Measurements from ENCODE around the gene GRHL1. TPM values are rescaled to one million over a fixed set of nuclear protein-coding genes. Genes with fewer than 3 reads are reported as not detected.

The GRHL1 gene
- total and polyA plus RNA-seq, 2 of the 4 experiments (the other 2 are of a cell fraction), result 0.18 to 0.21 TPM

- Histone ChIP-seq H3K9ac (ENCODE audit: low read depth, low read length) (no peak overlapping the region), H3K14ac (replicated peaks; ENCODE audit: low read depth, low read length) (no peak overlapping the region), H2AK9ac (replicated peaks; ENCODE audit: low read depth, low read length, poor library complexity) (no peak overlapping the region), H2BK5ac (ENCODE audit: low read depth, low read length, poor library complexity, severe bottlenecking) (no peak overlapping the region), H2AK5ac (ENCODE audit: low read depth, low read length) (no peak overlapping the region), H3K4me3 (ENCODE audit: insufficient read depth, low read depth, low read length) (no peak overlapping the region), H3K36me3 (ENCODE audit: control insufficient read depth, insufficient read depth, low read length) (no peaks in the 10 kb centered on the region), H3K4me2 (ENCODE audit: low read depth, low read length) (no peak overlapping the region), H2AFZ (replicated peaks; ENCODE audit: low read length, poor library complexity) (no peak overlapping the region), H3K79me1 (ENCODE audit: low read depth in 1 of 2, low read length in 2 of 2) (no peaks in the 10 kb centered on the region), H3K27ac (ENCODE audit: insufficient read depth, low read length) (no peak overlapping the region), H3K9me1 (ENCODE audit: insufficient read depth, low read length) (peaks cover 8% of the 10 kb centered on the region), H3K4me1 (ENCODE audit: control insufficient read depth, insufficient read depth, low read length) (peaks cover 21% of the 10 kb centered on the region), H2BK20ac (ENCODE audit: low read depth, low read length) (no peak overlapping the region), H4K8ac (ENCODE audit: low read depth in 2 of 2, low read length in 2 of 2) (no peak overlapping the region), H3K18ac (ENCODE audit: low read depth, low read length) (no peak overlapping the region), H3K56ac (ENCODE audit: extremely low read depth, insufficient read depth, low read length) (no peak overlapping the region), H3K27me3 (ENCODE audit: control insufficient read depth, insufficient read depth, low read length) (no peaks in the 10 kb centered on the region; the same call in 1 of the 2 replicates), H4K20me1 (ENCODE audit: insufficient read depth, low read length) (no peaks in the 10 kb centered on the region), H3K4ac (ENCODE audit: low read depth, low read length) (no peak overlapping the region), H2BK15ac (ENCODE audit: low read depth, low read length) (no peak overlapping the region), H3K9me3 (ENCODE audit: control insufficient read depth, insufficient read depth, low read length) (peaks cover 5% of the 10 kb centered on the region), H4K5ac (ENCODE audit: low read depth, low read length) (no peak overlapping the region), H4K91ac (ENCODE audit: insufficient read depth, low read depth, low read length) (no peak overlapping the region), H2BK120ac (ENCODE audit: low read depth, low read length) (no peak overlapping the region), H3K23ac (ENCODE audit: low read depth, low read length) (no peak overlapping the region)
- in situ Hi-C loops (cut with MboI; ENCODE audit: low sequenced_read_pairs) (no loop called here), dilution Hi-C loops (cut with HindIII; ENCODE audit: low sequenced_read_pairs, unreplicated experiment) (no loop called here), intact Hi-C loops (cut with micrococcal nuclease) (no loop called here)
- TF ChIP-seq FOS (IDR thresholded peaks at IDR 0.05; ENCODE audit: low read depth, low read length), result no peak
- no peak for TF ChIP-seq ELK1 (IDR thresholded peaks at IDR 0.05; ENCODE audit: borderline replicate concordance, low read depth, low read length)
- TF ChIP-seq SMC3 (IDR thresholded peaks at IDR 0.05; ENCODE audit: low read depth, low read length), result no peak
- TF ChIP-seq BHLHE40 (IDR thresholded peaks at IDR 0.05; ENCODE audit: low read depth, low read length), result no peak
- TF ChIP-seq MXI1 (IDR thresholded peaks at IDR 0.05; ENCODE audit: borderline replicate concordance, low read depth, low read length), result no peak
- TF ChIP-seq CEBPB (IDR thresholded peaks at IDR 0.05; ENCODE audit: low read depth, low read length), result no peak
- TF ChIP-seq USF2 (IDR thresholded peaks at IDR 0.05; ENCODE audit: low read depth, low read length), result no peak
- no peak for TF ChIP-seq NFE2L2 (IDR thresholded peaks at IDR 0.05; ENCODE audit: low read depth, low read length)
- TF ChIP-seq CHD1 (IDR thresholded peaks at IDR 0.05; ENCODE audit: low read depth, low read length), result no peak
- no peak for TF ChIP-seq MAZ (IDR thresholded peaks at IDR 0.05; ENCODE audit: borderline replicate concordance, low read depth, low read length)
- no peak for TF ChIP-seq RCOR1 (IDR thresholded peaks at IDR 0.05; ENCODE audit: insufficient replicate concordance, low read length)
- no peak for TF ChIP-seq CTCF (conservative IDR thresholded peaks at IDR 0.05; ENCODE audit: low read depth, low read length)
- no peak for TF ChIP-seq POLR2A (IDR thresholded peaks at IDR 0.05; ENCODE audit: low read depth, low read length)
- no peak for TF ChIP-seq MAFK (IDR thresholded peaks at IDR 0.05; ENCODE audit: low read depth, low read length)
- TF ChIP-seq RAD21 (IDR thresholded peaks at IDR 0.05; ENCODE audit: low read length), result no peak
- no peak for TF ChIP-seq RFX5 (IDR thresholded peaks at IDR 0.05; ENCODE audit: low read depth, low read length)
- 92% methylated on average over 17 of the region's 29 CpGs; no CpG with 5 or more reads in 1 of the 2 experiments for WGBS, 2 experiments (ENCODE audit: extremely low coverage in 2 of 2, insufficient read length in 1 of 2)
- ATAC-seq (ENCODE audit: low read depth), result no peak
- no TSS peak for BruUV-seq (replicated peaks)
- CTCF ChIA-PET, result no interaction called here
- DNase-seq, result no peak
- POLR2A ChIA-PET (ENCODE audit: unreplicated experiment), result no interaction called here
Observed at GRCh38 chr2:10012963-10013461, 61.5 kb downstream of the GRHL1 start.

Measured in IMR-90 (cell line).